ENCODE measurements around the gene AGPAT3.

- no peak for TF ChIP-seq CTCF (IDR thresholded peaks at IDR 0.05)
- no peak for TF ChIP-seq POLR2A (IDR thresholded peaks at IDR 0.05)
These were observed 116.8 kb downstream of the AGPAT3 start for GRCh38 chr21:43981871-43982210.

All from testis (tissue), 2 donors.